Neural progenitor cell (in vitro differentiated cells): ENCODE measurements around the gene LHX4.

Source experiments
- CTCF ChIP-seq: fragments of 200-600 bp; sonication (generic); IDR thresholded peaks from 2 replicates; pipeline ENCODE4 v1.5.1; 2017; ENCODE audit warnings: antibody characterized with exemption, mild to moderate bottlenecking
- EZH2 ChIP-seq: fragments of 200-600 bp; sonication (generic); IDR thresholded peaks from 2 replicates; pipeline ENCODE4 v1.6.1; 2017; ENCODE audit warnings: antibody characterized with exemption, mild to moderate bottlenecking, moderate library complexity

- TF ChIP-seq CTCF, result no peak
- no peak for TF ChIP-seq EZH2
Measured at GRCh38 chr1:180182643-180183311, 47.3 kb upstream of the LHX4 start.
